ENCODE measurements around the gene NSG1.

- TF ChIP-seq EZH2phosphoT487 (IDR thresholded peaks at IDR 0.05; ENCODE audit: borderline replicate concordance, low read length) (no peak), CTCF (conservative IDR thresholded peaks at IDR 0.05; ENCODE audit: low read depth, low read length) (no peak)
Measured at GRCh38 chr4:4415806-4416805, 29.2 kb downstream of the NSG1 start.
